Astrocyte (in vitro differentiated cells and primary cell): ENCODE data around the gene KCNAB1. TPM values are rescaled to one million over a fixed set of nuclear protein-coding genes. Genes with fewer than 3 reads are reported as not detected.

Experiments used
- DNase-seq: peaks from one replicate; pipeline ENCODE4 v3.0.0-alpha.2; 2010; ENCODE audit warnings: low read depth
- FAIRE-seq: peaks from 2 replicates; lab custom pipeline; 2011; peaks lifted over from hg19 to GRCh38; lab: Jason Lieb, UNC
- H2AFZ ChIP-seq: 2 replicates; pipeline ENCODE4 v1.6.0; 2012; ENCODE audit warnings: low read depth, low read length, inconsistent platforms
- H3K27ac ChIP-seq: 2 replicates; pipeline ENCODE4 v1.5.1; 2011; ENCODE audit warnings: low read depth, low read length, inconsistent platforms
- H3K27me3 ChIP-seq: 2 replicates; pipeline ENCODE4 v1.6.0; 2011; ENCODE audit warnings: low read length, inconsistent platforms; ENCODE audit not compliant: insufficient read depth
- H3K36me3 ChIP-seq: 2 replicates; pipeline ENCODE4 v1.5.1; 2011; ENCODE audit warnings: low read length, inconsistent platforms; ENCODE audit not compliant: insufficient read depth
- H3K4me1 ChIP-seq: 2 replicates; pipeline ENCODE4 v1.5.1; 2011; ENCODE audit warnings: low read length, inconsistent platforms; ENCODE audit not compliant: insufficient read depth
- H3K4me2 ChIP-seq: 2 replicates; pipeline ENCODE4 v1.6.0; 2012; ENCODE audit warnings: low read length, inconsistent platforms
- H3K4me3 ChIP-seq: 2 replicates; pipeline ENCODE4 v1.5.1; 2011; ENCODE audit warnings: low read depth, mild to moderate bottlenecking, low read length, inconsistent platforms; ENCODE audit not compliant: insufficient read depth
- H3K79me2 ChIP-seq: 2 replicates; pipeline ENCODE4 v1.6.0; 2012; ENCODE audit warnings: mild to moderate bottlenecking, low read length, inconsistent platforms; ENCODE audit not compliant: insufficient read depth
- H3K9ac ChIP-seq: 2 replicates; pipeline ENCODE4 v1.6.0; 2012; ENCODE audit warnings: mild to moderate bottlenecking, low read length, inconsistent platforms
- H3K9me3 ChIP-seq: 2 replicates; pipeline ENCODE4 v1.5.1; 2012; ENCODE audit warnings: low read depth, mild to moderate bottlenecking, low read length, inconsistent platforms; ENCODE audit not compliant: insufficient read depth
- H4K20me1 ChIP-seq: 2 replicates; pipeline ENCODE4 v1.6.0; 2012; ENCODE audit warnings: low read length, inconsistent platforms; ENCODE audit not compliant: insufficient read depth
- H3K27ac Mint-ChIP-seq: one replicate; pipeline ENCODE4 v1.8.0; 2021; ENCODE audit warnings: mild to moderate bottlenecking, mixed read lengths; ENCODE audit not compliant: unreplicated experiment
- H3K27me3 Mint-ChIP-seq: one replicate; pipeline ENCODE4 v1.8.0; 2021; ENCODE audit warnings: low read depth, mixed read lengths; ENCODE audit not compliant: unreplicated experiment
- H3K36me3 Mint-ChIP-seq: one replicate; pipeline ENCODE4 v1.8.0; 2021; ENCODE audit warnings: low read depth, mixed read lengths; ENCODE audit not compliant: unreplicated experiment
- H3K4me1 Mint-ChIP-seq: one replicate; pipeline ENCODE4 v1.8.0; 2021; ENCODE audit warnings: low read depth, mixed read lengths; ENCODE audit not compliant: unreplicated experiment
- H3K4me3 Mint-ChIP-seq: one replicate; pipeline ENCODE4 v1.8.0; 2021; ENCODE audit warnings: mild to moderate bottlenecking, moderate library complexity, mixed read lengths; ENCODE audit not compliant: unreplicated experiment
- H3K9me3 Mint-ChIP-seq: one replicate; pipeline ENCODE4 v1.8.0; 2021; ENCODE audit warnings: mild to moderate bottlenecking, mixed read lengths; ENCODE audit not compliant: unreplicated experiment
- EZH2 ChIP-seq: IDR thresholded peaks from 2 replicates; pipeline ENCODE4 v1.6.1; 2012; ENCODE audit warnings: mild to moderate bottlenecking, low read length, inconsistent platforms; ENCODE audit not compliant: insufficient read depth
- total RNA-seq: library from RNA; stranded (reverse); gene quantifications from 2 replicates; pipeline ENCODE4 v1.2.1, GENCODE V29; 2021
- TF ChIP-seq, protein P1 (sequence below): IDR thresholded peaks from 2 replicates; pipeline ENCODE4 v1.5.1; 2011; ENCODE audit warnings: low read depth, mild to moderate bottlenecking, inconsistent platforms, low read length, moderate library complexity; ENCODE audit not compliant: insufficient read depth

KCNAB1 gene
- total RNA-seq, 1 donor from 2014 or later, result 0.30 TPM

DNA sequence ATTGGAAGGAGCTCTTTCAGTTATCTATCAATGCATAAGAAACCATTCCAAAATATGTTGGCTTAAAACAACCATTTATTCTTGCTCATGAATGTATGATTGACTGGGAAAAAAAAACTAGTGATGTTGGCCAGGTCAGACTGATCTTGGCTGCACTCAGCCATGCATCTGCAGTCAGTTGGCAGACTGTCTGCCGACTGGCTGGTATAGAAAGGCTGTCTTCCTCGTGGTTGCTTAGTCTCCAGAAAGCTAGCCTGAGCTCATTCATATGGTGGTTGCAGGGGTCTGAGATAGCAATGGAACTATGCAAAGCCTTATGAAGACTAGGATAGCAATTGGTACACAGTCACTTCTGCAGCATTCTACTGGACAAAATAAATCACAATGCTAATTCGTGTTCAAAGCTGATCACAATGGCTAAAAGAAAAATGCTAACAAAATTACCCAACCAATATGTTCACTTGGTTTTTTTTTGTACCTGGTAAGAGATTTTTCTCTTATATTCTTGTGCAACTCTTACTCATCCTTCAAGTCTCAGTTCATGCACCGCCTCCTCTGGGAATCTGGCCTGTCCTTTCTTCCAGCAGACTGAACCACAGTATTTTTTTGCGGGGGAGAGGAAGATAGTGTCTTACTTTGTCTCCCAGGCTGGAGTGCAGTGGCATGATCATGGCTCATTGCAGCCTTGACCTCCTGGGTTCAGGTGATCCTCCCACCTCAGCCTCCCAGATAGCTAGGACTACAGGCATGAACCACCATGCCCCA is 126.8 kb downstream of the KCNAB1 start:
- H3K27ac Mint-ChIP-seq, result peak overlapping the region; percentile 64
- Histone ChIP-seq H3K27me3 (peaks cover 4% of the 10 kb centered on the region), H3K36me3 (no peaks in the 10 kb centered on the region), H3K9ac (no peak overlapping the region), H3K79me2 (no peaks in the 10 kb centered on the region), H3K27ac (no peak overlapping the region), H2AFZ (no peak overlapping the region), H3K4me3 (no peak overlapping the region), H3K4me2 (no peak overlapping the region), H3K4me1 (no peaks in the 10 kb centered on the region), H3K9me3 (no peaks in the 10 kb centered on the region), H4K20me1 (no peaks in the 10 kb centered on the region)
- H3K4me1 Mint-ChIP-seq, result peaks cover 21% of the 10 kb centered on the region
- no peaks in the 10 kb centered on the region for H3K9me3 Mint-ChIP-seq
- FAIRE-seq, result no peak
- peak; percentile 63 for DNase-seq
- no peak overlapping the region for H3K4me3 Mint-ChIP-seq
- H3K36me3 Mint-ChIP-seq, result no peaks in the 10 kb centered on the region
- TF ChIP-seq, protein P1, sequence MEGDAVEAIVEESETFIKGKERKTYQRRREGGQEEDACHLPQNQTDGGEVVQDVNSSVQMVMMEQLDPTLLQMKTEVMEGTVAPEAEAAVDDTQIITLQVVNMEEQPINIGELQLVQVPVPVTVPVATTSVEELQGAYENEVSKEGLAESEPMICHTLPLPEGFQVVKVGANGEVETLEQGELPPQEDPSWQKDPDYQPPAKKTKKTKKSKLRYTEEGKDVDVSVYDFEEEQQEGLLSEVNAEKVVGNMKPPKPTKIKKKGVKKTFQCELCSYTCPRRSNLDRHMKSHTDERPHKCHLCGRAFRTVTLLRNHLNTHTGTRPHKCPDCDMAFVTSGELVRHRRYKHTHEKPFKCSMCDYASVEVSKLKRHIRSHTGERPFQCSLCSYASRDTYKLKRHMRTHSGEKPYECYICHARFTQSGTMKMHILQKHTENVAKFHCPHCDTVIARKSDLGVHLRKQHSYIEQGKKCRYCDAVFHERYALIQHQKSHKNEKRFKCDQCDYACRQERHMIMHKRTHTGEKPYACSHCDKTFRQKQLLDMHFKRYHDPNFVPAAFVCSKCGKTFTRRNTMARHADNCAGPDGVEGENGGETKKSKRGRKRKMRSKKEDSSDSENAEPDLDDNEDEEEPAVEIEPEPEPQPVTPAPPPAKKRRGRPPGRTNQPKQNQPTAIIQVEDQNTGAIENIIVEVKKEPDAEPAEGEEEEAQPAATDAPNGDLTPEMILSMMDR, result no peak
- no peak for TF ChIP-seq EZH2
- no peaks in the 10 kb centered on the region for H3K27me3 Mint-ChIP-seq

DNA sequence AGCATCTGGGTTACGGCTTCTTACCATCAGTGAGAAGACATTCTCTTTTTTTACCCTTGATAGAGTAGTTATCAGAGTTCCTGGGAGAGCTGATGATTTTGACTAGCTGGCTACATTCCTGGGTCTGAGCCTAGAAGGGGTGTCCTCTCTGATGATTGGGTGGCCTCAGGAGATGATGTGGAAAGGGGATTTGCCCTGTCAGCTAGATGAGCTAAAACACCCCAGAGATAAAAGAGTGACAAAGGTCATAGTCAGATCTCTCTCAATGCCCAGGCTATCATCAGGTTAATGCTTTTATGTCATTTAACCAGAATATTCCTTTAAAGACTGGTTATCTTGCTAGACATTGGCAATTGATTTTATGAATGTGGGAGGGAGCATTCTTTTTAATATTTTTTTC is 130.2 kb downstream of the KCNAB1 start:
- Mint-ChIP-seq H3K27me3 (peaks cover 1% of the 10 kb centered on the region), H3K4me3 (no peak overlapping the region), H3K4me1 (peaks cover 51% of the 10 kb centered on the region), H3K36me3 (no peaks in the 10 kb centered on the region), H3K27ac (no peak overlapping the region), H3K9me3 (no peaks in the 10 kb centered on the region)
- TF ChIP-seq, protein P1, result no peak
- TF ChIP-seq EZH2, result no peak
- DNase-seq (no peak), FAIRE-seq (no peak)
- Histone ChIP-seq H2AFZ (no peak overlapping the region), H4K20me1 (no peaks in the 10 kb centered on the region), H3K4me3 (no peak overlapping the region), H3K4me2 (no peak overlapping the region), H3K27ac (no peak overlapping the region), H3K36me3 (no peaks in the 10 kb centered on the region), H3K27me3 (peaks cover 3% of the 10 kb centered on the region), H3K9ac (no peak overlapping the region), H3K4me1 (no peaks in the 10 kb centered on the region), H3K79me2 (no peaks in the 10 kb centered on the region), H3K9me3 (no peaks in the 10 kb centered on the region)

GRCh38 chr3:156251424-156251823 is 131.0 kb downstream of the KCNAB1 start:
- Histone ChIP-seq H3K27ac (no peak overlapping the region), H3K4me3 (no peak overlapping the region), H3K9ac (no peak overlapping the region), H3K79me2 (no peaks in the 10 kb centered on the region), H3K4me1 (no peaks in the 10 kb centered on the region), H3K27me3 (peaks cover 3% of the 10 kb centered on the region), H3K36me3 (no peaks in the 10 kb centered on the region), H2AFZ (no peak overlapping the region), H3K4me2 (no peak overlapping the region), H3K9me3 (no peaks in the 10 kb centered on the region), H4K20me1 (no peaks in the 10 kb centered on the region)
- Mint-ChIP-seq H3K27me3 (peaks cover 1% of the 10 kb centered on the region), H3K9me3 (no peaks in the 10 kb centered on the region), H3K4me3 (no peak overlapping the region), H3K36me3 (no peaks in the 10 kb centered on the region), H3K4me1 (peaks cover 53% of the 10 kb centered on the region), H3K27ac (no peak overlapping the region)
- FAIRE-seq (no peak), DNase-seq (no peak)
- no peak for TF ChIP-seq EZH2
- TF ChIP-seq, protein P1, result no peak
